Measurements from ENCODE around the gene RAPGEF1.

The RAPGEF1 gene

DNA sequence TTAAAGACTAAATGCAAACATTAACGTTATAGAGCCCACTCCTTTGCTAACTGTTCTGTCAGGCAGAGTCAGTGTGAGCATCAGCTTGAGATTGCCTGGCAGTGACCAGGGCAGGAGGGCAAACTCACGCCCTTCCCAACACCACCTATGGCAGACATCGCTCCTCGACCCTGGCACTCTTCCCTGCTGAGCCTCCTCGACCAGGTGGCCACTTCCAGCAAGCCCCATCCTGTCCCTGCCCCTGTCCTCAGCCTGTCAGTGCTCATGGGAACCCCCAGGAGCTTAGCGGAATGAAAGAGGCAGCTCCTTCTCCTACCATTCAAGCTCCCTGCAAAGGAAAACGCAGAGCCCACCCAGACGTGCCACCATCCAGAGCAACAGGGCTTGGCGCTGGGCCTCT is 152.5 kb downstream of the RAPGEF1 start:
- POLR2A ChIA-PET, result no interaction called here
- CTCF ChIA-PET, result interaction anchor here (8.5 kb wide), 1 partner anchor 155 kb away, joined by 96 read pairs; the partner anchor contains the start of gene RAPGEF1
- TF ChIP-seq, protein P1, sequence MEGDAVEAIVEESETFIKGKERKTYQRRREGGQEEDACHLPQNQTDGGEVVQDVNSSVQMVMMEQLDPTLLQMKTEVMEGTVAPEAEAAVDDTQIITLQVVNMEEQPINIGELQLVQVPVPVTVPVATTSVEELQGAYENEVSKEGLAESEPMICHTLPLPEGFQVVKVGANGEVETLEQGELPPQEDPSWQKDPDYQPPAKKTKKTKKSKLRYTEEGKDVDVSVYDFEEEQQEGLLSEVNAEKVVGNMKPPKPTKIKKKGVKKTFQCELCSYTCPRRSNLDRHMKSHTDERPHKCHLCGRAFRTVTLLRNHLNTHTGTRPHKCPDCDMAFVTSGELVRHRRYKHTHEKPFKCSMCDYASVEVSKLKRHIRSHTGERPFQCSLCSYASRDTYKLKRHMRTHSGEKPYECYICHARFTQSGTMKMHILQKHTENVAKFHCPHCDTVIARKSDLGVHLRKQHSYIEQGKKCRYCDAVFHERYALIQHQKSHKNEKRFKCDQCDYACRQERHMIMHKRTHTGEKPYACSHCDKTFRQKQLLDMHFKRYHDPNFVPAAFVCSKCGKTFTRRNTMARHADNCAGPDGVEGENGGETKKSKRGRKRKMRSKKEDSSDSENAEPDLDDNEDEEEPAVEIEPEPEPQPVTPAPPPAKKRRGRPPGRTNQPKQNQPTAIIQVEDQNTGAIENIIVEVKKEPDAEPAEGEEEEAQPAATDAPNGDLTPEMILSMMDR (IDR thresholded peaks at IDR 0.05; ENCODE audit: control extremely low read depth, extremely low read depth, low read depth, missing control alignments), result no peak

DNA sequence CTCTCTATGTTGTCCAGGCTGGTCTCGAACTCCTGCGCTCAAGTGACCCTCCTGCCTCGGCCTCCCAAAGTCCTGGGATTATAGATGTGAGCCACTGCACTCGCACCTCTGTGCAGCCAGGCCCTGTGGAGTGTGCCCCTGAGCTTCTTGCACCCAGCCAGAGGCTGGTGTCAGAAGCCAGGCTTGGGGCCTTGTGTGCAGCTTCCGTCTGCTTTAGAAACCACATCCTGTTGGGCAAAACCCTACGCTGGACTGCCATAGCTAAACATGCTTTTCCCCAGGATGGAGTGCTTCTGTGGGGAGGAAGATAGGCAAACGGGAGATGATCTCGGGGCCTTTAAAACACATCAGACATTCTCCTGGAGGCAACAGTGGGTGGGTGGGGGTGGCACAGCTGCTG is 154.5 kb downstream of the RAPGEF1 start:
- ChIA-PET CTCF (interaction anchor here (1.1 kb wide), 1 partner anchor 155 kb away, joined by 4 read pairs; no protein-coding TSS in a partner anchor), POLR2A (interaction anchor here (0.7 kb wide), 1 partner anchor 22 kb away, joined by 10 read pairs; no protein-coding TSS in a partner anchor)
- TF ChIP-seq, protein P1 (IDR thresholded peaks at IDR 0.05; ENCODE audit: control extremely low read depth, extremely low read depth, low read depth, missing control alignments), result no peak

More for the DNA sequence above, 152.5 kb downstream of the RAPGEF1 start:
- no peak for DNase-seq (ENCODE audit: extremely low spot score)

DNA sequence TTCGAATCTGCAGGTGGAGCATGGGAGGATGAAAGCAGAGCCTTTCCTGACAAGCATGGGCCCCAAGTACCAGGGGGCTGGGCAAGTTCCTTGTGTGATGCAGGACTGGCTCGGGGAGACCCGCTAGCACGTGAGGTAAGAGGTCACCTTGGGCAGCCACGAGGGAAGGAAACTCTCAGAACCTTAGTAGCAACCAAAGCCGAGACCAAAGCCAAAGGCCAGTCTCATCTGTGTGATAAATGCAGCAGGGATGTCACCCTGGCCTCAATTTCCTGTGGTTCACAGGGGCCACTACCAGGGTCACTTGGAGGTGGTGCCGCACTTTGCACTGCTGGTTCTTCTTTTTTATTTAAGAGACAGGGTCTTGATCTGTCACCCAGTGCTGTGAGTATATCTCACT is 155.0 kb downstream of the RAPGEF1 start:
- POLR2A ChIA-PET, result interaction anchor here (0.7 kb wide), 1 partner anchor 22 kb away, joined by 10 read pairs; no protein-coding TSS in a partner anchor
- no peak for DNase-seq (ENCODE audit: extremely low spot score)
- CTCF ChIA-PET, result interaction anchor here (1.1 kb wide), 1 partner anchor 156 kb away, joined by 4 read pairs; no protein-coding TSS in a partner anchor
- TF ChIP-seq, protein P1 (IDR thresholded peaks at IDR 0.05; ENCODE audit: control extremely low read depth, extremely low read depth, low read depth, missing control alignments), result no peak

More for the DNA sequence above, 154.5 kb downstream of the RAPGEF1 start:
- no peak for DNase-seq (ENCODE audit: extremely low spot score)

DNA sequence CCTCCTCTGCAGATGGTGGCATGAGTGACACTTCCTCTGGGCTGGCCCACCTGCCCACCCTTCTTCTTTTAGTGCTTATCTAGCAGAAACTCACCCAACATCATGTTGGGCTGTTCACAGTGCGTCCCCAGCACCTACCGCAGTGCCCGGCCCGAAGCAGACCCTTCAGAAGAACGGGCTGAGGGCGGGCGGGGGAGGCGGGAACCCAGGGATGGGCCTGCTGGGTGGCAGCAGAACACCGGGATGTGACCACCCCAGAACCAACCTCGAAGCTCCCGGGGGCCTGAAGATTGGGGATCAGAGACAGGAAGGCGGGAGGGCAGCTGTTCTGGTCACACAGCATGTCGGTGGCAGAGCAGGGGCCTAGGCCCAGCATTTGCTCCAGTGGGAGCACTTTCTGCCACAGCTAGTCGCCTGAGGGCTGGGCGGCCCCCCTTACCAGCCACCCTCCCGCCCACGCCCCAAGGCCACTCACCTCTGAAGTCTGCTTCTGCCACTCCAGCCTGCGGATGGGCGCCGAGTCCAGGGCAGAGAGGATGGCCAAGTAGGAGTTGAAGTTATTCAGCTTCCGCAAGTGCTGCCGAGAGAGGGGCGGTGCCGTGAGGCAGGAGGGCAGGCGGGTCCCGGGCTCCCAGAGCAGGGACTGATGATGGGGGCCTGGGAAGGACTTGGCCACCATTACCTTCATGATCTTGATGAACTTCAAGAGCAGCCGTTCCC is 155.9 kb downstream of the RAPGEF1 start:
- DNase-seq (ENCODE audit: extremely low spot score), result no peak
- ChIA-PET POLR2A (no interaction called here), CTCF (no interaction called here)
- TF ChIP-seq, protein P1 (IDR thresholded peaks at IDR 0.05; ENCODE audit: control extremely low read depth, extremely low read depth, low read depth, missing control alignments), result no peak

DNA sequence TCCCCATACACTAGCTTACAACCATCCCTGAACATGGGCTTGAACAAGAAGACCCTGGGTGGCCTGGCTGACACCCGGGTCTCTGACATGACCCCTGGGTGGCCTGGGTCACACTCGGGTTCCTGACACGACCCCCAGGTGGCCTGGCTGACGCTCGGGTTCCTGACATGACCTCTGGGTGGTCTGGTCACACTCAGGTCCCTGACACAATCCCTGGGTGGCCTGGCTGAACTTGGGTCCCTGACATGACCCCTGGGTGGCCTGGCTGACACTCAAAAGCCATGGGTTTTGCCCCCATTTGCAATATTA is 156.6 kb downstream of the RAPGEF1 start:
- TF ChIP-seq, protein P1 (IDR thresholded peaks at IDR 0.05; ENCODE audit: control extremely low read depth, extremely low read depth, low read depth, missing control alignments), result no peak
- ChIA-PET CTCF (no interaction called here), POLR2A (no interaction called here)
- DNase-seq (ENCODE audit: extremely low spot score), result no peak

DNA sequence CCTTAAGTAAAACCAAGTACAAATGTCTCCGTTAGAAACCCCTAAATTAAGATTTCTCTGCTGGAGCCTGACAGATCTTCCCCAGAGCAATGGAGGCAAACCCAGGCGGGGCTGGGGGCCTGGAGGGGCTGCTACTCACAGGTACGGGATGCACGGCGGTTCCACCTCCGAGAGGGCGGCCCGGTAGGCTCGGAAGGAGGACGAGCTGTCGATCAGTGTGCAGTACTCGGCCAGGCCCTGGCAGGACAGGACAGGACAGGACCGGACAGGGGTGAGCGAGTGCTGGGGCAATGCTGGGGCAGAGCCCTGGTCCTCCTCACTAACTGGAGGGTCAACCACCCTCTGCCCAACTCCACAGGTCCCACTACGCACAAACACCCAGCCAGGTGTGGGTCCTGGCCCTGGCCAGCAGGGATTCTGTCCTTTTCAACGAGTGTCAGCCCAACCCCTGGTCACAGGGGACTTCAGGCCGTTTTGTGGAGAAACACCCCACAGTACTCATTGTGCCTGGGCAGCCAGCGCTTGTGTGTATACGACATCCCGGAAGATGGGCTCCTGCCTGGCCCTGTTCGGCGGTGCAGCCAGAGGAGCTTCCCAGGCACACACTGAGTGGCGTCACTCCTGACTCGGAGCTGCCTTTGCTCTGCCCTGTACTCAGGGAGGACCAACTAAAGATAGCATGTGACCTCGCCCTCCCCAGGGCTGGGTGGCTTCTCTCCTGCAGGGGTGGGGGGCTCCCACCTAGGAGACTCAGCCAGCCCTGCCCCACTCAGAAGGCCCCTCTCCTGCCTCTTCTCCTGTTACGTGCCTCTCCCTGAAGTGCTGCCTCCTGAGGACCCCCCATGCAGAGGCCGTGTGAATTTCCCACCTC is 157.2 kb downstream of the RAPGEF1 start:
- ChIA-PET CTCF (no interaction called here), POLR2A (no interaction called here)
- DNase-seq (ENCODE audit: extremely low spot score), result no peak
- TF ChIP-seq, protein P1 (IDR thresholded peaks at IDR 0.05; ENCODE audit: control extremely low read depth, extremely low read depth, low read depth, missing control alignments), result no peak

Data from GM10248 (cell line).